GM12878 (cell line): ENCODE data around the gene SEMA3C. TPM values are rescaled to one million over a fixed set of nuclear protein-coding genes. Genes with fewer than 3 reads are reported as not detected.

ENCODE experiments used
- ATAC-seq: fragments of 200-7000 bp; cut with Tn5 transposase; 3 replicates; pipeline ENCODE4 v1.9.1; 2020; ENCODE audit warnings: mild to moderate bottlenecking, moderate library complexity
- BruUV-seq: library from RNA; stranded (reverse); fragments of 400-500 nt; replicated peaks from 2 replicates; lab custom pipeline; 2021; lab: Mats Ljungman, UMichigan
- CTCF ChIA-PET: fragments of 300-600 bp; sonication (Branson Sonifier 250); formaldehyde crosslinking; extraction: SDS; loops from one replicate; lab custom pipeline; 2021; ENCODE audit warnings: inconsistent platforms; lab: Yijun Ruan, JAX
- POLR2A ChIA-PET: fragments of 350-600 bp; formaldehyde crosslinking; extraction: SDS; loops from one replicate; lab custom pipeline; 2021; ENCODE audit warnings: inconsistent platforms; lab: Charles Lee
- RAD21 ChIA-PET: fragments of 300-600 bp; sonication (Branson Sonifier 250); formaldehyde crosslinking; loops from one replicate; lab custom pipeline; 2023; ENCODE audit warnings: antibody characterized with exemption; ENCODE audit not compliant: unreplicated experiment; lab: Charles Lee
- SMC1A ChIA-PET: fragments of 300-600 bp; sonication (Branson Sonifier 250); formaldehyde crosslinking; loops from one replicate; lab custom pipeline; 2023; ENCODE audit not compliant: unreplicated experiment, uncharacterized antibody; lab: Charles Lee
- DNase-seq: peaks from one replicate; pipeline ENCODE4 v3.0.0-alpha.2; 2011; ENCODE audit warnings: low read depth, low spot score
- FAIRE-seq: peaks from 3 replicates; lab custom pipeline; 2011; peaks lifted over from hg19 to GRCh38; lab: Jason Lieb, UNC
- H2AFZ ChIP-seq: 2 replicates; pipeline ENCODE4 v1.6.0; 2011; ENCODE audit warnings: low read depth, low read length, control low read depth; ENCODE audit not compliant: control insufficient read depth
- H3K27ac ChIP-seq: 2 replicates; pipeline ENCODE4 v1.5.1; 2011; ENCODE audit warnings: control low read depth; ENCODE audit not compliant: control insufficient read depth, insufficient read depth
- H3K27me3 ChIP-seq, 2 experiments: replicated peaks in 1 of 2; 2 replicates each; pipeline versions ENCODE4 v1.6.0 to v1.6.1; 2011; ENCODE audit warnings: low read length in 1 of 2; ENCODE audit not compliant: control insufficient read depth in 2 of 2, insufficient read depth in 2 of 2
- H3K36me3 ChIP-seq, 2 experiments: 2 replicates each; pipeline ENCODE4 v1.5.1; 2011; ENCODE audit warnings: low read length in 1 of 2; ENCODE audit not compliant: control insufficient read depth in 2 of 2, insufficient read depth in 2 of 2
- H3K4me1 ChIP-seq: 2 replicates; pipeline ENCODE4 v1.6.1; 2011; ENCODE audit warnings: mild to moderate bottlenecking, low read length, moderate library complexity, mixed read lengths; ENCODE audit not compliant: control insufficient read depth, insufficient read depth
- H3K4me2 ChIP-seq: 2 replicates; pipeline ENCODE4 v1.6.0; 2011; ENCODE audit warnings: control low read depth; ENCODE audit not compliant: control insufficient read depth, insufficient read depth
- H3K4me3 ChIP-seq: fragments of 200-600 bp; sonication (generic); 2 replicates; pipeline ENCODE4 v1.5.1; 2016
- H3K79me2 ChIP-seq: 2 replicates; pipeline ENCODE4 v1.6.0; 2011; ENCODE audit warnings: low read length; ENCODE audit not compliant: control insufficient read depth, insufficient read depth
- H3K9ac ChIP-seq: 2 replicates; pipeline ENCODE4 v1.8.0; 2011; ENCODE audit warnings: low read length, control low read depth, mixed read lengths; ENCODE audit not compliant: control insufficient read depth, insufficient read depth
- H3K9me3 ChIP-seq: replicated peaks from 3 replicates; pipeline ENCODE4 v1.5.1; 2011; ENCODE audit warnings: mild to moderate bottlenecking, low read length; ENCODE audit not compliant: control insufficient read depth, insufficient read depth
- H4K20me1 ChIP-seq: 2 replicates; pipeline ENCODE4 v1.6.0; 2011; ENCODE audit not compliant: control insufficient read depth, insufficient read depth
- ESRRA ChIP-seq: IDR thresholded peaks from 2 replicates; pipeline ENCODE4 v1.6.1; 2012; ENCODE audit warnings: mild to moderate bottlenecking, low read length, improper control_type of control experiment
- IKZF1 ChIP-seq: fragments of 450-650 bp; conservative IDR thresholded peaks from 2 replicates; pipeline ENCODE4 v1.6.1; 2017; ENCODE audit warnings: antibody characterized with exemption, mild to moderate bottlenecking
- MXI1 ChIP-seq: fragments of 150-350 bp; IDR thresholded peaks from 2 replicates; pipeline ENCODE4 v1.6.1; 2011; ENCODE audit warnings: low read depth, mild to moderate bottlenecking, inconsistent platforms, low read length, improper control_type of control experiment
- ZNF217 ChIP-seq: fragments of 450-650 bp; IDR thresholded peaks from 2 replicates; pipeline ENCODE4 v1.6.1; 2017; ENCODE audit warnings: antibody characterized with exemption, mild to moderate bottlenecking
- WGBS: methylation state at CpG from one replicate; pipeline ENCODE4 v1.1.6; 2016; ENCODE audit warnings: low lambda C conversion rate; ENCODE audit not compliant: insufficient replicate concordance, insufficient coverage; ENCODE audit errors: missing lambda C conversion rate; 5-methylcytosine and 5-hydroxymethylcytosine counted together
- in situ Hi-C: fragments of 300-500 bp; cut with MboI; formaldehyde crosslinking; loops from 9 replicates; pipeline ENCODE4 v1.14.3; 2018; ENCODE audit warnings: mixed read lengths
- intact Hi-C: fragments of 100-400 bp; cut with micrococcal nuclease; formaldehyde crosslinking; loops from one replicate; pipeline ENCODE4 v1.14.2; 2022; ENCODE audit not compliant: unreplicated experiment
- polyA plus RNA-seq, 11 experiments: library from polyadenylated mRNA; depleted of rRNA in 4 of 11; unstranded in 6 of 11; stranded (reverse) in 5 of 11; fragments of >200 nt; fragmentation: Nextera tagmentation in 4 of 11; fragmentation: Illumina TruSeq in 1 of 11; extraction: Ambion mirVana in 4 of 11; extraction: Trizol in 1 of 11; gene quantifications; 1 replicate in 1 of 11; 2 replicates in 10 of 11; pipeline versions ENCODE4 v1.2.1 to v1.2.3, GENCODE V29; 2011 to 2016; ENCODE audit warnings: inconsistent platforms in 2 of 11, missing spikeins in 2 of 11, low read depth in 1 of 11
- total RNA-seq, 4 experiments: library from RNA; depleted of rRNA in 3 of 4; stranded (reverse); fragments of >200 nt in 3 of 4; fragmentation: Illumina TruSeq in 1 of 4; extraction: Trizol in 1 of 4; gene quantifications; 2 replicates each; pipeline versions ENCODE4 v1.2.1 to v1.2.3, GENCODE V29; 2013 to 2021
- TF ChIP-seq, protein P1 (sequence below): fragments of 450-650 bp; IDR thresholded peaks from 2 replicates; pipeline ENCODE4 v1.6.1; 2017; ENCODE audit warnings: antibody characterized with exemption, mild to moderate bottlenecking, moderate library complexity
- TF ChIP-seq, protein P2 (sequence below): fragments of 450-650 bp; IDR thresholded peaks from 2 replicates; pipeline ENCODE4 v1.6.1; 2017; ENCODE audit warnings: mild to moderate bottlenecking, low read depth, inconsistent platforms; ENCODE audit not compliant: poor library complexity, severe bottlenecking
- TF ChIP-seq, protein P3 (sequence below): fragments of 450-650 bp; formaldehyde crosslinking; IDR thresholded peaks from 2 replicates; pipeline ENCODE4 v1.5.0; 2022; ENCODE audit warnings: mild to moderate bottlenecking, missing genetic modification characterization
- TF ChIP-seq, protein P4 (sequence below): fragments of 450-650 bp; formaldehyde crosslinking; IDR thresholded peaks from 2 replicates; pipeline ENCODE4 v1.4.0; 2022; ENCODE audit warnings: mild to moderate bottlenecking, moderate library complexity

Gene SEMA3C
- total and polyA plus RNA-seq, 10 of the 15 experiments (the other 5 are each of a cell fraction or from before 2014, with no cell fraction given) = 0.01 to 0.41 (median 0.11) TPM; not detected in 6

DNA sequence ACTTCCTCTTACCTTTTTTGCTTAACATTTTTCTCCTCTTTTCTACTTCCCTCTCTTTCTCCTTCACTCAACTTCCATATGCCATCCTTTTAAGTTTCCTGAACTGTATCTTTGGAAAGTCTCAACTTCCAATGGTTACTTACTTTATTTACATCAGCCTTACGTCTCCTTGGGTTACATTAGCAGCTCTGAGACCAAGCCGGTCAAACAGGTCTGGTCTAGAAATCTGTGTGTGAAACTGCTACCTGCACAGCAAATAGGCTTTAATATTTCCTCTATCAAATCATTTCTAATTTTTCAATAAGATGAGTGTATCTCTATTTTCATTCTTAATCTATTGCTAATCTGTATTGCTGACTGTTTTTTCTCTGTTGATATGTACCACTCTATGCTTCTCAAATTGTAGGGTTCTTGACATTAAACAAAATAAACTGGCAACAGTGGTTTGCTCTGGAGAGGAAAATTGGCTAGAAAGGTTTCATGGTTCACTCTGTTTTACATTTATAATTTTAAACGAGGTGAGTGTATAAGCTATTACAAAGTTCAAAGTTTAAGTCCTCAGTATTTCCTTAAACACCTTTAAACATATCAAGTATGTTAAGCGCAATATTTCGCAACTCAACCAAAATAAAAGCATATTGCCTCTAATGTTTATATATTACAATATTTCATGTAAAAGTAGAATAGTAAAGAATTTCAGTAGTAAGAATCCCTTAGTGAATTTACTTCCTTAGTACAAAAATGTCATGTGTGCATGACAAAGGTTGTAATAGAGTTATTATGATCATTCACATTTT, 3.6 kb upstream of the SEMA3C start:
- ChIA-PET CTCF (no interaction called here), POLR2A (no interaction called here), SMC1A (no interaction called here), RAD21 (no interaction called here)
- intact Hi-C loops (loop anchor here (2.0 kb wide), 1 partner anchor 20 kb away; no protein-coding TSS in a partner anchor), in situ Hi-C loops (no loop called here)
- H3K36me3 ChIP-seq = no peaks in the 10 kb centered on the region
- ATAC-seq = no peak
- no peaks in the 10 kb centered on the region for H3K9me3 ChIP-seq
- no peaks in the 10 kb centered on the region for H3K4me1 ChIP-seq
- H3K27me3 ChIP-seq = peaks cover 0 to 6% of the 10 kb centered on the region in 2 experiments; a peak in 2 of 4 replicates
- H2AFZ ChIP-seq = no peak overlapping the region
- no peak for DNase-seq
- TF ChIP-seq, protein P1, sequence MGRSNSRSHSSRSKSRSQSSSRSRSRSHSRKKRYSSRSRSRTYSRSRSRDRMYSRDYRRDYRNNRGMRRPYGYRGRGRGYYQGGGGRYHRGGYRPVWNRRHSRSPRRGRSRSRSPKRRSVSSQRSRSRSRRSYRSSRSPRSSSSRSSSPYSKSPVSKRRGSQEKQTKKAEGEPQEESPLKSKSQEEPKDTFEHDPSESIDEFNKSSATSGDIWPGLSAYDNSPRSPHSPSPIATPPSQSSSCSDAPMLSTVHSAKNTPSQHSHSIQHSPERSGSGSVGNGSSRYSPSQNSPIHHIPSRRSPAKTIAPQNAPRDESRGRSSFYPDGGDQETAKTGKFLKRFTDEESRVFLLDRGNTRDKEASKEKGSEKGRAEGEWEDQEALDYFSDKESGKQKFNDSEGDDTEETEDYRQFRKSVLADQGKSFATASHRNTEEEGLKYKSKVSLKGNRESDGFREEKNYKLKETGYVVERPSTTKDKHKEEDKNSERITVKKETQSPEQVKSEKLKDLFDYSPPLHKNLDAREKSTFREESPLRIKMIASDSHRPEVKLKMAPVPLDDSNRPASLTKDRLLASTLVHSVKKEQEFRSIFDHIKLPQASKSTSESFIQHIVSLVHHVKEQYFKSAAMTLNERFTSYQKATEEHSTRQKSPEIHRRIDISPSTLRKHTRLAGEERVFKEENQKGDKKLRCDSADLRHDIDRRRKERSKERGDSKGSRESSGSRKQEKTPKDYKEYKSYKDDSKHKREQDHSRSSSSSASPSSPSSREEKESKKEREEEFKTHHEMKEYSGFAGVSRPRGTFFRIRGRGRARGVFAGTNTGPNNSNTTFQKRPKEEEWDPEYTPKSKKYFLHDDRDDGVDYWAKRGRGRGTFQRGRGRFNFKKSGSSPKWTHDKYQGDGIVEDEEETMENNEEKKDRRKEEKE = no peak
- TF ChIP-seq, protein P2, sequence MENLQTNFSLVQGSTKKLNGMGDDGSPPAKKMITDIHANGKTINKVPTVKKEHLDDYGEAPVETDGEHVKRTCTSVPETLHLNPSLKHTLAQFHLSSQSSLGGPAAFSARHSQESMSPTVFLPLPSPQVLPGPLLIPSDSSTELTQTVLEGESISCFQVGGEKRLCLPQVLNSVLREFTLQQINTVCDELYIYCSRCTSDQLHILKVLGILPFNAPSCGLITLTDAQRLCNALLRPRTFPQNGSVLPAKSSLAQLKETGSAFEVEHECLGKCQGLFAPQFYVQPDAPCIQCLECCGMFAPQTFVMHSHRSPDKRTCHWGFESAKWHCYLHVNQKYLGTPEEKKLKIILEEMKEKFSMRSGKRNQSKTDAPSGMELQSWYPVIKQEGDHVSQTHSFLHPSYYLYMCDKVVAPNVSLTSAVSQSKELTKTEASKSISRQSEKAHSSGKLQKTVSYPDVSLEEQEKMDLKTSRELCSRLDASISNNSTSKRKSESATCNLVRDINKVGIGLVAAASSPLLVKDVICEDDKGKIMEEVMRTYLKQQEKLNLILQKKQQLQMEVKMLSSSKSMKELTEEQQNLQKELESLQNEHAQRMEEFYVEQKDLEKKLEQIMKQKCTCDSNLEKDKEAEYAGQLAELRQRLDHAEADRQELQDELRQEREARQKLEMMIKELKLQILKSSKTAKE = no peak
- TF ChIP-seq ESRRA (no peak), MXI1 (no peak), IKZF1 (no peak), ZNF217 (no peak)
- TF ChIP-seq, protein P3, sequence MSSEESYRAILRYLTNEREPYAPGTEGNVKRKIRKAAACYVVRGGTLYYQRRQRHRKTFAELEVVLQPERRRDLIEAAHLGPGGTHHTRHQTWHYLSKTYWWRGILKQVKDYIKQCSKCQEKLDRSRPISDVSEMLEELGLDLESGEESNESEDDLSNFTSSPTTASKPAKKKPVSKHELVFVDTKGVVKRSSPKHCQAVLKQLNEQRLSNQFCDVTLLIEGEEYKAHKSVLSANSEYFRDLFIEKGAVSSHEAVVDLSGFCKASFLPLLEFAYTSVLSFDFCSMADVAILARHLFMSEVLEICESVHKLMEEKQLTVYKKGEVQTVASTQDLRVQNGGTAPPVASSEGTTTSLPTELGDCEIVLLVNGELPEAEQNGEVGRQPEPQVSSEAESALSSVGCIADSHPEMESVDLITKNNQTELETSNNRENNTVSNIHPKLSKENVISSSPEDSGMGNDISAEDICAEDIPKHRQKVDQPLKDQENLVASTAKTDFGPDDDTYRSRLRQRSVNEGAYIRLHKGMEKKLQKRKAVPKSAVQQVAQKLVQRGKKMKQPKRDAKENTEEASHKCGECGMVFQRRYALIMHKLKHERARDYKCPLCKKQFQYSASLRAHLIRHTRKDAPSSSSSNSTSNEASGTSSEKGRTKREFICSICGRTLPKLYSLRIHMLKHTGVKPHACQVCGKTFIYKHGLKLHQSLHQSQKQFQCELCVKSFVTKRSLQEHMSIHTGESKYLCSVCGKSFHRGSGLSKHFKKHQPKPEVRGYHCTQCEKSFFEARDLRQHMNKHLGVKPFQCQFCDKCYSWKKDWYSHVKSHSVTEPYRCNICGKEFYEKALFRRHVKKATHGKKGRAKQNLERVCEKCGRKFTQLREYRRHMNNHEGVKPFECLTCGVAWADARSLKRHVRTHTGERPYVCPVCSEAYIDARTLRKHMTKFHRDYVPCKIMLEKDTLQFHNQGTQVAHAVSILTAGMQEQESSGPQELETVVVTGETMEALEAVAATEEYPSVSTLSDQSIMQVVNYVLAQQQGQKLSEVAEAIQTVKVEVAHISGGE (CRISPR knock-in tag) = no peak
- TF ChIP-seq, protein P4, sequence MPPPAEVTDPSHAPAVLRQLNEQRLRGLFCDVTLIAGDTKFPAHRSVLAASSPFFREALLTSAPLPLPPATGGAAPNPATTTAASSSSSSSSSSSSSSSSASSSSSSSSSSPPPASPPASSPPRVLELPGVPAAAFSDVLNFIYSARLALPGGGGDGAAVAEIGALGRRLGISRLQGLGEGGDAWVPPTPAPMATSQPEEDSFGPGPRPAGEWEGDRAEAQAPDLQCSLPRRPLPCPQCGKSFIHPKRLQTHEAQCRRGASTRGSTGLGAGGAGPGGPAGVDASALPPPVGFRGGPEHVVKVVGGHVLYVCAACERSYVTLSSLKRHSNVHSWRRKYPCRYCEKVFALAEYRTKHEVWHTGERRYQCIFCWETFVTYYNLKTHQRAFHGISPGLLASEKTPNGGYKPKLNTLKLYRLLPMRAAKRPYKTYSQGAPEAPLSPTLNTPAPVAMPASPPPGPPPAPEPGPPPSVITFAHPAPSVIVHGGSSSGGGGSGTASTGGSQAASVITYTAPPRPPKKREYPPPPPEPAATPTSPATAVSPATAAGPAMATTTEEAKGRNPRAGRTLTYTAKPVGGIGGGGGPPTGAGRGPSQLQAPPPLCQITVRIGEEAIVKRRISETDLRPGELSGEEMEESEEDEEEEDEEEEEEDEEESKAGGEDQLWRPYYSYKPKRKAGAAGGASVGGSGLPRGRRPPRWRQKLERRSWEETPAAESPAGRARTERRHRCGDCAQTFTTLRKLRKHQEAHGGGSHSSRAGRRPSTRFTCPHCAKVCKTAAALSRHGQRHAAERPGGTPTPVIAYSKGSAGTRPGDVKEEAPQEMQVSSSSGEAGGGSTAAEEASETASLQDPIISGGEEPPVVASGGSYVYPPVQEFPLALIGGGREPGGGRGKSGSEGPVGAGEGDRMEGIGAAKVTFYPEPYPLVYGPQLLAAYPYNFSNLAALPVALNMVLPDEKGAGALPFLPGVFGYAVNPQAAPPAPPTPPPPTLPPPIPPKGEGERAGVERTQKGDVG (CRISPR knock-in tag) = no peak
- no peak overlapping the region for H3K4me3 ChIP-seq
- BruUV-seq = no TSS peak
- no peak overlapping the region for H3K27ac ChIP-seq
- no peak overlapping the region for H3K4me2 ChIP-seq
- no peaks in the 10 kb centered on the region for H4K20me1 ChIP-seq
- 48% methylated on average over 5 of the region's 5 CpGs for WGBS
- no peak for FAIRE-seq
- H3K9ac ChIP-seq = no peak overlapping the region
- no peaks in the 10 kb centered on the region for H3K79me2 ChIP-seq
